GM13977 (cell line): ENCODE results near the gene MAGI1.

Experiments
- DNase-seq: peaks from one replicate; pipeline ENCODE4 v3.0.0; 2012; ENCODE audit warnings: low spot score
- CTCF ChIP-seq: IDR thresholded peaks from 2 replicates; pipeline ENCODE4 v1.5.1; 2012; ENCODE audit warnings: mild to moderate bottlenecking, control low read depth; ENCODE audit not compliant: insufficient read depth; ENCODE audit errors: extremely low read depth, missing control alignments
- in situ Hi-C: fragments of 300-500 bp; cut with MboI; formaldehyde crosslinking; loops from one replicate; pipeline ENCODE4 v1.12.0; 2022; ENCODE audit warnings: low sequenced_read_pairs, low pct_unique_long_range_greater_than_20kb, mixed read lengths, inconsistent platforms; ENCODE audit not compliant: unreplicated experiment

The MAGI1 gene

GRCh38 chr3:65717676-65718346 lies 320.9 kb downstream of the MAGI1 start:
- no peak for TF ChIP-seq CTCF
- DNase-seq = no peak
- in situ Hi-C loops = no loop called here

- TF ChIP-seq CTCF = no peak
- no peak for DNase-seq
- in situ Hi-C loops = no loop called here
Observed at GRCh38 chr3:65716071-65716751, 322.5 kb downstream of the MAGI1 start.

GRCh38 chr3:65714134-65714533 lies 324.6 kb downstream of the MAGI1 start:
- TF ChIP-seq CTCF = no peak
- in situ Hi-C loops = no loop called here

GRCh38 chr3:65713016-65713415 lies 325.7 kb downstream of the MAGI1 start:
- no peak for DNase-seq
- no peak for TF ChIP-seq CTCF
- in situ Hi-C loops = no loop called here

More at GRCh38 chr3:65714134-65714533, 324.6 kb downstream of the MAGI1 start:
- DNase-seq = no peak

- DNase-seq = no peak
- TF ChIP-seq CTCF = no peak
- in situ Hi-C loops = no loop called here
Observed at GRCh38 chr3:65712140-65712539, 326.6 kb downstream of the MAGI1 start.

- no peak for TF ChIP-seq CTCF
- DNase-seq = no peak
- in situ Hi-C loops = no loop called here
Observed at GRCh38 chr3:65706776-65707568, 331.7 kb downstream of the MAGI1 start.
